HCT116 (cell line): ENCODE results near the gene HDLBP. TPM values are rescaled to one million over a fixed set of nuclear protein-coding genes. Genes with fewer than 3 reads are reported as not detected.

Experiments
- ATAC-seq: fragments of 200-7000 bp; cut with Tn5 transposase; 2 replicates; pipeline ENCODE4 v1.9.1; 2020; ENCODE audit warnings: mild to moderate bottlenecking, moderate library complexity
- BruUV-seq: library from RNA; stranded (reverse); fragments of 400-500 nt; replicated peaks from 2 replicates; lab custom pipeline; 2021; lab: Mats Ljungman, UMichigan
- CTCF ChIA-PET: fragments of 300-600 bp; sonication (Branson Sonifier 250); formaldehyde crosslinking; loops from one replicate; lab custom pipeline; 2021; ENCODE audit warnings: antibody characterized with exemption; lab: Charles Lee
- POLR2A ChIA-PET: fragments of 300-600, 350-600 bp; sonication (Branson Sonifier 250); formaldehyde crosslinking; loops from one replicate; lab custom pipeline; 2021; ENCODE audit warnings: antibody characterized with exemption; lab: Charles Lee
- RAD21 ChIA-PET, 2 experiments: fragments of 300-600 bp; sonication (Branson Sonifier 250); formaldehyde crosslinking; loops; one replicate each; lab custom pipeline; 2023; ENCODE audit warnings: low total read pairs in 2 of 2; ENCODE audit not compliant: uncharacterized antibody in 2 of 2, unreplicated experiment in 2 of 2, low non-redundant PET in 1 of 2; lab: Charles Lee
- DNase-seq: peaks from one replicate; pipeline ENCODE4 v3.0.0-alpha.2; 2010; ENCODE audit warnings: low read depth, low spot score
- H2AFZ ChIP-seq: fragments of 200-600 bp; shearing (Covaris generic), sonication (generic); 2 replicates; pipeline ENCODE4 v1.6.1; 2017; ENCODE audit warnings: low read depth, mixed run types, mixed read lengths, antibody characterized with exemption, low read length; ENCODE audit not compliant: poor library complexity, severe bottlenecking
- H3K27ac ChIP-seq: 2 replicates; pipeline ENCODE4 v1.5.1; 2012; ENCODE audit warnings: low read depth, low read length
- H3K27me3 ChIP-seq: fragments of 200-600 bp; sonication (generic); 2 replicates; pipeline ENCODE4 v1.6.1; 2016; ENCODE audit warnings: mixed run types, low read length, mixed read lengths; ENCODE audit not compliant: insufficient read depth
- H3K36me3 ChIP-seq, 2 experiments: fragments of 200-500 bp in 1 of 2; fragments of 200-600 bp in 1 of 2; sonication (Bioruptor generic) in 1 of 2; sonication (generic) in 1 of 2; 2 replicates each; pipeline versions ENCODE4 v1.5.1 to v1.6.1; 2014 to 2016; ENCODE audit warnings: low read length in 2 of 2, inconsistent platforms in 1 of 2, mixed read lengths in 1 of 2, mixed run types in 1 of 2; ENCODE audit not compliant: insufficient read depth in 2 of 2, control insufficient read depth in 1 of 2
- H3K4me1 ChIP-seq, 2 experiments: fragments of 200-600 bp in 1 of 2; sonication (generic) in 1 of 2; 2 replicates each; pipeline versions ENCODE4 v1.5.1 to v1.6.1; 2012 to 2017; ENCODE audit warnings: low read length in 2 of 2, inconsistent platforms in 1 of 2, mild to moderate bottlenecking in 1 of 2, mixed read lengths in 1 of 2, mixed run types in 1 of 2, moderate library complexity in 1 of 2; ENCODE audit not compliant: insufficient read depth in 2 of 2, control insufficient read depth in 1 of 2
- H3K4me2 ChIP-seq: fragments of 200-600 bp; sonication (generic); 2 replicates; pipeline ENCODE4 v1.6.1; 2017; ENCODE audit warnings: mixed run types, low read length, mixed read lengths
- H3K4me3 ChIP-seq, 2 experiments: fragments of 200-600 bp in 1 of 2; sonication (generic) in 1 of 2; replicated peaks in 1 of 2; 2 replicates each; pipeline ENCODE4 v1.5.1; 2011 to 2016; ENCODE audit warnings: low read length in 2 of 2, control low read depth in 1 of 2, low read depth in 1 of 2, mild to moderate bottlenecking in 1 of 2, mixed read lengths in 1 of 2, mixed run types in 1 of 2
- H3K79me2 ChIP-seq: fragments of 200-600 bp; sonication (generic); 2 replicates; pipeline ENCODE4 v1.6.1; 2017; ENCODE audit warnings: mild to moderate bottlenecking, mixed run types, low read length, moderate library complexity, mixed read lengths; ENCODE audit not compliant: insufficient read depth
- H3K9ac ChIP-seq: fragments of 200-600 bp; sonication (generic); 2 replicates; pipeline ENCODE4 v1.6.1; 2016; ENCODE audit warnings: low read length, mixed read lengths
- H3K9me2 ChIP-seq: fragments of 200-600 bp; sonication (generic), shearing (Covaris generic); 2 replicates; pipeline ENCODE4 v1.6.1; 2017; ENCODE audit warnings: mixed run types, mild to moderate bottlenecking, moderate library complexity; ENCODE audit not compliant: insufficient read depth
- H3K9me3 ChIP-seq, 2 experiments: fragments of 200-500 bp in 1 of 2; fragments of 200-600 bp in 1 of 2; sonication (Bioruptor generic) in 1 of 2; sonication (generic) in 1 of 2; 2 replicates each; pipeline ENCODE4 v1.6.1; 2014 to 2017; ENCODE audit warnings: low read length in 2 of 2, mixed read lengths in 2 of 2, inconsistent platforms in 1 of 2, low read depth in 1 of 2, mild to moderate bottlenecking in 1 of 2, mixed run types in 1 of 2, moderate library complexity in 1 of 2; ENCODE audit not compliant: control insufficient read depth in 1 of 2, insufficient read depth in 1 of 2
- H4K20me1 ChIP-seq: fragments of 200-600 bp; sonication (generic), shearing (Covaris generic); 2 replicates; pipeline ENCODE4 v1.6.1; 2017; ENCODE audit warnings: mixed run types, mild to moderate bottlenecking, moderate library complexity; ENCODE audit not compliant: insufficient read depth
- ATF3 ChIP-seq: IDR thresholded peaks from 2 replicates; pipeline ENCODE4 v1.6.1; 2012
- CBX3 ChIP-seq: IDR thresholded peaks from 2 replicates; pipeline ENCODE4 v1.6.1; 2012; ENCODE audit warnings: low read depth
- CEBPB ChIP-seq: IDR thresholded peaks from 2 replicates; pipeline ENCODE4 v1.6.1; 2012; ENCODE audit warnings: low read depth
- EGR1 ChIP-seq: IDR thresholded peaks from 2 replicates; pipeline ENCODE4 v1.6.1; 2012; ENCODE audit warnings: low read depth
- ELF1 ChIP-seq: IDR thresholded peaks from 2 replicates; pipeline ENCODE4 v1.6.1; 2012; ENCODE audit warnings: low read depth, borderline replicate concordance
- EZH2 ChIP-seq: fragments of 200-600 bp; sonication (generic); IDR thresholded peaks from 2 replicates; pipeline ENCODE4 v1.6.1; 2017; ENCODE audit warnings: antibody characterized with exemption, mixed run types
- JUND ChIP-seq: IDR thresholded peaks from 2 replicates; pipeline ENCODE4 v1.6.1; 2012
- MAX ChIP-seq: IDR thresholded peaks from 2 replicates; pipeline ENCODE4 v1.6.1; 2012
- RAD21 ChIP-seq: IDR thresholded peaks from 2 replicates; pipeline ENCODE4 v1.6.1; 2012; ENCODE audit warnings: low read depth, mild to moderate bottlenecking
- SIN3A ChIP-seq: IDR thresholded peaks from 2 replicates; pipeline ENCODE4 v1.6.1; 2012; ENCODE audit warnings: low read depth
- SRF ChIP-seq: IDR thresholded peaks from 2 replicates; pipeline ENCODE4 v1.6.1; 2012; ENCODE audit warnings: low read depth
- TCF7L2 ChIP-seq: IDR thresholded peaks from 2 replicates; pipeline ENCODE4 v1.7.0; 2011; ENCODE audit warnings: borderline replicate concordance, inconsistent platforms; ENCODE audit not compliant: insufficient read depth, insufficient read length; ENCODE audit errors: extremely low read depth
- ZBTB33 ChIP-seq: IDR thresholded peaks from 2 replicates; pipeline ENCODE4 v1.6.1; 2011; ENCODE audit warnings: mild to moderate bottlenecking, low read length, moderate library complexity; ENCODE audit not compliant: insufficient replicate concordance; ENCODE audit errors: extremely low read depth
- ZFX ChIP-seq: fragments of 450-650 bp; IDR thresholded peaks from 2 replicates; pipeline ENCODE4 v1.6.1; 2017
- ZNF274 ChIP-seq: fragments of 200-500 bp; sonication (Bioruptor generic); IDR thresholded peaks from 2 replicates; pipeline ENCODE4 v1.6.1; 2014; ENCODE audit warnings: mild to moderate bottlenecking, low read depth, low read length, inconsistent platforms
- intact Hi-C: fragments of 100-400 bp; cut with micrococcal nuclease; formaldehyde crosslinking; loops from 2 replicates; pipeline ENCODE4 v1.10.0; 2022
- total RNA-seq: library from RNA; stranded (reverse); gene quantifications from one replicate; pipeline ENCODE4 v1.2.1, GENCODE V29; 2021; ENCODE audit not compliant: unreplicated experiment
- TF ChIP-seq, protein P1 (sequence below), 3 experiments: fragments of 200-600 bp in 1 of 3; sonication (generic) in 1 of 3; IDR thresholded peaks in 2 of 3; conservative IDR thresholded peaks in 1 of 3; 2 replicates each; pipeline ENCODE4 v1.5.1; 2012 to 2017; ENCODE audit warnings: low read depth in 2 of 3, low read length in 2 of 3, antibody characterized with exemption in 1 of 3, borderline replicate concordance in 1 of 3, control low read depth in 1 of 3, mild to moderate bottlenecking in 1 of 3, mixed read lengths in 1 of 3, mixed run types in 1 of 3, moderate library complexity in 1 of 3; ENCODE audit not compliant: insufficient read depth in 1 of 3

HDLBP gene
- total RNA-seq, 1 experiment from 2014 or later = 462 TPM

- no peak for TF ChIP-seq ZBTB33
- no peak for TF ChIP-seq ELF1
- no peak for TF ChIP-seq JUND
- TF ChIP-seq ZNF274 = no peak
- TF ChIP-seq, all 23 proteins: peak for 0
Measured at GRCh38 chr2:241199286-241199685, 116.2 kb downstream of the HDLBP start (continued).

- no peak overlapping the region for H3K9ac ChIP-seq
- RAD21 ChIA-PET = no interaction called here
- H3K27ac ChIP-seq = no peak overlapping the region
- DNase-seq = no peak
- no peaks in the 10 kb centered on the region for H3K36me3 ChIP-seq
- H3K4me1 ChIP-seq = no peaks in the 10 kb centered on the region
- no peak for ATAC-seq
- no peak overlapping the region for H2AFZ ChIP-seq
- H3K79me2 ChIP-seq = no peaks in the 10 kb centered on the region
- H3K9me2 ChIP-seq = no peaks in the 10 kb centered on the region
- H3K4me2 ChIP-seq = no peak overlapping the region
- BruUV-seq = no TSS peak
- no peaks in the 10 kb centered on the region for H4K20me1 ChIP-seq
- H3K4me3 ChIP-seq = no peak overlapping the region
- TF ChIP-seq RAD21 = no peak
- no peak for TF ChIP-seq MAX
- no peak for TF ChIP-seq SRF
- no peak for TF ChIP-seq ATF3
- no peak for TF ChIP-seq ZFX
- no peak for TF ChIP-seq CBX3
- TF ChIP-seq JUND = no peak
- TF ChIP-seq EGR1 = no peak
- TF ChIP-seq ZNF274 = no peak
- TF ChIP-seq, protein P1, sequence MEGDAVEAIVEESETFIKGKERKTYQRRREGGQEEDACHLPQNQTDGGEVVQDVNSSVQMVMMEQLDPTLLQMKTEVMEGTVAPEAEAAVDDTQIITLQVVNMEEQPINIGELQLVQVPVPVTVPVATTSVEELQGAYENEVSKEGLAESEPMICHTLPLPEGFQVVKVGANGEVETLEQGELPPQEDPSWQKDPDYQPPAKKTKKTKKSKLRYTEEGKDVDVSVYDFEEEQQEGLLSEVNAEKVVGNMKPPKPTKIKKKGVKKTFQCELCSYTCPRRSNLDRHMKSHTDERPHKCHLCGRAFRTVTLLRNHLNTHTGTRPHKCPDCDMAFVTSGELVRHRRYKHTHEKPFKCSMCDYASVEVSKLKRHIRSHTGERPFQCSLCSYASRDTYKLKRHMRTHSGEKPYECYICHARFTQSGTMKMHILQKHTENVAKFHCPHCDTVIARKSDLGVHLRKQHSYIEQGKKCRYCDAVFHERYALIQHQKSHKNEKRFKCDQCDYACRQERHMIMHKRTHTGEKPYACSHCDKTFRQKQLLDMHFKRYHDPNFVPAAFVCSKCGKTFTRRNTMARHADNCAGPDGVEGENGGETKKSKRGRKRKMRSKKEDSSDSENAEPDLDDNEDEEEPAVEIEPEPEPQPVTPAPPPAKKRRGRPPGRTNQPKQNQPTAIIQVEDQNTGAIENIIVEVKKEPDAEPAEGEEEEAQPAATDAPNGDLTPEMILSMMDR (IDR thresholded peaks at IDR 0.05 in 2 of 3, conservative IDR thresholded peaks at IDR 0.05 in 1 of 3; ENCODE audit: borderline replicate concordance in 1 of 3, insufficient read depth in 1 of 3, low read depth in 2 of 3, low read length in 2 of 3) = no peak
- no peak for TF ChIP-seq CEBPB
- TF ChIP-seq ELF1 = no peak
- no peak for TF ChIP-seq EZH2
- TF ChIP-seq SIN3A = no peak
- no peak for TF ChIP-seq TCF7L2
- TF ChIP-seq, all 23 proteins: peak for 0
- CTCF ChIA-PET = no interaction called here
- intact Hi-C loops = no loop called here
- no peaks in the 10 kb centered on the region for H3K27me3 ChIP-seq
- H3K9me3 ChIP-seq = no peaks in the 10 kb centered on the region
- POLR2A ChIA-PET = no interaction called here
Measured at GRCh38 chr2:241198381-241199279, 116.8 kb downstream of the HDLBP start.
